Brain microvascular endothelial cell (primary cell): ENCODE results near the gene P2RY12.

ENCODE experiments used
- DNase-seq: peaks from one replicate; pipeline ENCODE4 v3.0.0-alpha.2; 2020
- H3K27ac ChIP-seq: fragments of 250-450 bp; sonication (Bioruptor Pico); 2 replicates; pipeline ENCODE4 v1.5.1; 2020; ENCODE audit warnings: mild to moderate bottlenecking, moderate library complexity
- H3K27me3 ChIP-seq: fragments of 250-450 bp; sonication (Bioruptor Pico); replicated peaks from 2 replicates; pipeline ENCODE4 v1.5.1; 2020; ENCODE audit warnings: mild to moderate bottlenecking
- H3K36me3 ChIP-seq: fragments of 250-450 bp; sonication (Bioruptor Pico); replicated peaks from 2 replicates; pipeline ENCODE4 v1.5.1; 2020; ENCODE audit warnings: mild to moderate bottlenecking
- H3K4me3 ChIP-seq: 2 replicates; pipeline ENCODE4 v1.5.1; 2011; ENCODE audit warnings: low read depth, mild to moderate bottlenecking, control low read depth, low read length, moderate library complexity
- CTCF ChIP-seq: IDR thresholded peaks from 2 replicates; pipeline ENCODE4 v1.5.1; 2011; ENCODE audit warnings: low read depth, mild to moderate bottlenecking, moderate library complexity, low read length, control low read depth, inconsistent platforms; ENCODE audit errors: missing control alignments
- in situ Hi-C: cut with HindIII; loops from 2 replicates; pipeline ENCODE4 v1.10.0; 2017; ENCODE audit warnings: low sequenced_read_pairs, low pct_ligation_motif_present

Gene P2RY12

GRCh38 chr3:151426341-151426657 lies 41.7 kb upstream of the P2RY12 start:
- Histone ChIP-seq H3K4me3 (no peak overlapping the region), H3K27ac (no peak overlapping the region), H3K36me3 (no peaks in the 10 kb centered on the region), H3K27me3 (no peaks in the 10 kb centered on the region)
- peak; percentile 39 for TF ChIP-seq CTCF
- no peak for DNase-seq
- in situ Hi-C loops, result loop anchor here (25.0 kb wide), 1 partner anchor 236 kb away; no protein-coding TSS in a partner anchor

DNA sequence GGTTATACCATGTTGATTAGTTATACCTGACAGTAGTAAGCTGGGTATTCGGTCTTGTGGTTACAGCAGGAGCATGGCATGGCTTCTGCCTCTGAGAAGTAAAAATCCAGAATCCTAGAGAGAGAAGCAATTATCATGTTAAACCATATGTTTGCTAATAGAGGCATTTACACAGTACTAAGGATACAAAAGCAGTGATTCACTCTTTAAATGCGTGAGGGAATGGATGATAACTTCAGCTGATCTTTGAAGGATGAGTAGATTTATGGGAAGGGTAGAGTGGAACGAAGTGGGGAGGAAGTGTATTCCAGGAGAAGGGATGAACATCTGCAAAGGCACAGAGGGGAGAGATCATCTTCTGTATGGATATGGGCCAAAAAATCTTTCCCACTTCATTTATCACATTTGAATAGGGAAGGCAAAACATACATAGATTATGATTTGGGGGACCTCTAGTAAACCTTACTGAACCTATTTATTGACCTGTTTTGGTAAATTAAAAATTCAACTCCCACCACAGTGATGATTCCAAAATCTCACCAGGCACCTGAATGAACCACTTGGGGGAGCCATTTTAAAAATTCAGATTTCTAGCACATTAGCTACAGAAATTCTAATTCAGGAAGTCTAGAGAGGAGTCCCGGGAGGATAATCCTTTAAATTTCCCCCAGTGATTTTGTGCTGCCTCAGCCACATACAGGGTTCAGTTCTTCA lies 41.2 kb upstream of the P2RY12 start:
- no peak overlapping the region for H3K4me3 ChIP-seq
- DNase-seq, result no peak
- H3K27ac ChIP-seq, result no peak overlapping the region
- peak; percentile 57 for TF ChIP-seq CTCF
- H3K27me3 ChIP-seq, result no peaks in the 10 kb centered on the region
- in situ Hi-C loops, result loop anchor here (25.0 kb wide), 1 partner anchor 237 kb away; no protein-coding TSS in a partner anchor
- H3K36me3 ChIP-seq, result no peaks in the 10 kb centered on the region

- no peak overlapping the region for H3K4me3 ChIP-seq
- no peak for DNase-seq
- in situ Hi-C loops, result no loop called here
- no peak overlapping the region for H3K27ac ChIP-seq
- H3K36me3 ChIP-seq, result no peaks in the 10 kb centered on the region
- no peak for TF ChIP-seq CTCF
- no peaks in the 10 kb centered on the region for H3K27me3 ChIP-seq
Measured at GRCh38 chr3:151423091-151423490, 38.5 kb upstream of the P2RY12 start.

GRCh38 chr3:151421938-151422337 lies 37.4 kb upstream of the P2RY12 start:
- in situ Hi-C loops, result no loop called here
- no peaks in the 10 kb centered on the region for H3K36me3 ChIP-seq
- peak; percentile 34 for TF ChIP-seq CTCF
- H3K27me3 ChIP-seq, result no peaks in the 10 kb centered on the region
- no peak overlapping the region for H3K27ac ChIP-seq
- H3K4me3 ChIP-seq, result no peak overlapping the region
- DNase-seq, result no peak

- in situ Hi-C loops, result no loop called here
- Histone ChIP-seq H3K27me3 (no peaks in the 10 kb centered on the region), H3K27ac (no peak overlapping the region), H3K36me3 (no peaks in the 10 kb centered on the region), H3K4me3 (no peak overlapping the region)
- no peak for DNase-seq
- no peak for TF ChIP-seq CTCF
Measured at GRCh38 chr3:151419806-151420205, 35.3 kb upstream of the P2RY12 start.

DNA sequence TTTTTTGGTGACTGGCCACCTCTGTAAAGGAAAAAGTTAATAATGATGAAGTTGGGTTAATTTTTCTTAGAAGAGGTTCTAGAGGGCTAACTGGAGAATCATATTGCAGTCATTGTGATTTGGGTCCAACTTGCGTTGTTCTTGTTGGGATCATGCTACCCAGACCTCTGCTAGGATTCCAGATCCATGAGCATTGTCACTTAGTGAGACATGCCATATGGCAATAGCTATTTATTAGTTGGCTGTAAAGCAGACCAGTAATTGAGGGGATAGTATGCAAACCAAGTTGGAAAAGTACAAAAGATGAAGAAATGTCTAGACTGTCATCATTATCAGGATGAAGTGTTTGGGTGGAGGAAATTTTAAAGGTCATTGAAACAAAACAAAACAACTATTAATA lies 30.7 kb upstream of the P2RY12 start:
- Histone ChIP-seq H3K27me3 (no peaks in the 10 kb centered on the region), H3K36me3 (no peaks in the 10 kb centered on the region), H3K4me3 (no peak overlapping the region), H3K27ac (no peak overlapping the region)
- DNase-seq, result no peak
- TF ChIP-seq CTCF, result no peak
- in situ Hi-C loops, result no loop called here
